ENCODE data around the gene BMP7. TPM values are rescaled to one million over a fixed set of nuclear protein-coding genes. Genes with fewer than 3 reads are reported as not detected.

BMP7 gene
- total and polyA plus RNA-seq, 2 of the 13 experiments (the other 11 are each of a cell fraction or from before 2014, with no cell fraction given), result not detected

DNA sequence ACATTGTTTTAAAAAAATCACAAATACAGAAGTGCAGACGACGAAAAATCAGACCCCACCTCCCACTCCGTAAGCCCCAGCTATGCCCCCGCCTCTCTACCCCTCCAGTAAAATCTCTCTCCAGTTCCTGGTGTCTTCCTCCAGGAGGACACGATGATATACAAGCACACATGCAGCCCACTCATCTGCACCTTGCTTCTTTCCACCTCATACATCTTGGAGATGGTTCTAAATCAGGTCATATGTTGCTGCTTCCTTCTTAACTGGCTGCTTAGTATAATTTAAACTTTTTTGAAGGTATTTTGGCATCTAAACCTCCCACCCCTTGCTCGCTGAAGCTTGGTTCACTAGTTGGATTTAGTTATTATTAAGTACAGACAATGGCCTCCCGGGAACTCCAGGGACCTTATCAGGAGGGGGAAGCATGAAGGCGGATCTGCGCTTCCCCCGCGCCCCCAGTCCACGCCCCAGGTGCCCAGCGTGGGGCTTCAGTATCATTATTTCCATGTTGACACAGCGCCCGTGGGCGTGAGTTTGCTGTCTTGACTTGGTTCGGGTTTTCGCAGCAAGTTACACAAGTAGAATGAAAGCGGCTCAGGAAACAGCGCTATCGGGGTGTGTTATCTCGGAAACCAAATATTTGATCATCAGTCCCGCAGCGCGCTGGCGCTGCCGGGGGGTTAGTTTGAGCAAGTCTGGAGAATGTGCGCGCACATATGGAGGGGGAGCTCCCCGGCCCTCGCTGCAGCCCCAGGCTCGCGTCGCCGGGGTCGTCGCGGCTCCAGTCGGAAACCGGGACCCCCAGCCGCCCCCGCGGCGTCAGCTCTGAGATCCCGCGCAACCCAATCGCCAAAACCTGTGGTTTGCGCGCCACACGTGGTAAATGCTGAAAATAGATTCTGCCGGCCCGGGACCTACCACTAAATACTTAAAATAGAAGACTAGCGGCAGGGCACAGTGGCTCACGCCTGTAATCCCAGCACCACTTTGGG, 2.3 kb downstream of the BMP7 start:
- peak; percentile 65 for FAIRE-seq
- in situ Hi-C loops (cut with HindIII; ENCODE audit: extremely low pct_ligation_motif_present, low pct_unique_long_range_greater_than_20kb) (no loop called here), intact Hi-C loops (cut with micrococcal nuclease; ENCODE audit: unreplicated experiment) (loop anchor here (5.0 kb wide), 1 partner anchor 83 kb away; no protein-coding TSS in a partner anchor)
- ChIA-PET CTCF (ENCODE audit: low intra/inter-chr PET ratio, low total read pairs) (no interaction called here), POLR2A (no interaction called here)
- Histone ChIP-seq H3K4me3 (replicated peaks in 1 of 3; ENCODE audit: insufficient read depth in 1 of 3, low read depth in 2 of 3, low read length in 3 of 3) (peak overlapping the region in 1 of 3 experiments; percentile 20; a peak in 2 of 6 replicates), H3K27me3 (ENCODE audit: control insufficient read depth in 1 of 2, insufficient read depth in 2 of 2, low read length in 2 of 2) (peaks cover 31 to 96% of the 10 kb centered on the region in 2 experiments), H3K27ac (ENCODE audit: extremely low read length, insufficient read depth, low read length) (no peak overlapping the region), H3K36me3 (replicated peaks in 1 of 2; ENCODE audit: control insufficient read depth in 1 of 2, insufficient read depth in 2 of 2, low read length in 2 of 2) (no peaks in the 10 kb centered on the region), H3K79me2 (ENCODE audit: insufficient read depth, low read length) (no peaks in the 10 kb centered on the region), H3K9me3 (ENCODE audit: low read length) (no peaks in the 10 kb centered on the region), H3K4me1 (ENCODE audit: insufficient read depth, low read length) (peaks cover 23% of the 10 kb centered on the region), H3K4me2 (ENCODE audit: low read depth, low read length) (peak overlapping the region; percentile 48), H4K20me1 (ENCODE audit: insufficient read depth, low read length) (peaks cover 26% of the 10 kb centered on the region; the same call in 1 of the 2 replicates), H3K9ac (ENCODE audit: insufficient read depth, low read depth, low read length) (no peak overlapping the region), H2AFZ (ENCODE audit: low read length) (no peak overlapping the region)
- BruUV-seq (replicated peaks), result no TSS peak
- WGBS (ENCODE audit: low lambda C conversion rate), result 5% methylated on average over 41 of the region's 54 CpGs
- peak; percentile 73 for ATAC-seq
- peak; percentile 69 for DNase-seq (ENCODE audit: low spot score)
- TF ChIP-seq ZNF512B (CRISPR knock-in tag; IDR thresholded peaks at IDR 0.05; ENCODE audit: borderline replicate concordance), result 0 out of 2 replicates have a peak, but pooled peaks have one; percentile 65
- 0 out of 2 replicates have a peak, but pooled peaks have one; percentile 30 for TF ChIP-seq FOXO1 (CRISPR knock-in tag; IDR thresholded peaks at IDR 0.05)
- no peak for TF ChIP-seq DDIT3 (CRISPR knock-in tag; IDR thresholded peaks at IDR 0.05)
- TF ChIP-seq SSRP1 (CRISPR knock-in tag; IDR thresholded peaks at IDR 0.05), result no peak
- peak; percentile 36; the same call in 1 of the 2 replicates for TF ChIP-seq HOXA3 (CRISPR knock-in tag; IDR thresholded peaks at IDR 0.05)
- TF ChIP-seq ZNF207 (IDR thresholded peaks at IDR 0.05; ENCODE audit: borderline replicate concordance), result no peak
- TF ChIP-seq RBAK (CRISPR knock-in tag; IDR thresholded peaks at IDR 0.05), result no peak
- TF ChIP-seq ZNF547 (CRISPR knock-in tag; IDR thresholded peaks at IDR 0.05), result peak; percentile 29; the same call in 1 of the 2 replicates
- TF ChIP-seq DNMT1 (CRISPR knock-in tag; IDR thresholded peaks at IDR 0.05), result no peak
- no peak for TF ChIP-seq ZNF790 (CRISPR knock-in tag; IDR thresholded peaks at IDR 0.05; ENCODE audit: borderline replicate concordance)
- no peak for TF ChIP-seq ZBTB38 (CRISPR knock-in tag; IDR thresholded peaks at IDR 0.05)
- TF ChIP-seq ZFP1 (CRISPR knock-in tag; IDR thresholded peaks at IDR 0.05), result no peak
- TF ChIP-seq NPAS2 (CRISPR knock-in tag; IDR thresholded peaks at IDR 0.05; ENCODE audit: borderline replicate concordance), result no peak
- TF ChIP-seq ZNF678 (CRISPR knock-in tag; IDR thresholded peaks at IDR 0.05), result no peak
- peak; percentile 83 for TF ChIP-seq FOXP4 (CRISPR knock-in tag; IDR thresholded peaks at IDR 0.05)
- no peak for TF ChIP-seq ZNF274 (CRISPR knock-in tag; IDR thresholded peaks at IDR 0.05)
- no peak for TF ChIP-seq ZFP41 (CRISPR knock-in tag; IDR thresholded peaks at IDR 0.05; ENCODE audit: borderline replicate concordance)
- TF ChIP-seq CHCHD3 (CRISPR knock-in tag; IDR thresholded peaks at IDR 0.05), result no peak
